HFF-Myc (cell line): ENCODE measurements around the gene KCNQ4.

Experiments
- DNase-seq: peaks from one replicate; pipeline ENCODE4 v3.0.0-alpha.2; 2011; ENCODE audit warnings: low read depth; ENCODE audit errors: extremely low read depth
- H3K4me3 ChIP-seq: replicated peaks from 2 replicates; pipeline ENCODE4 v1.5.1; 2011; ENCODE audit warnings: low read depth, mild to moderate bottlenecking, control low read depth, low read length
- TF ChIP-seq, protein P1 (sequence below): IDR thresholded peaks from 2 replicates; pipeline ENCODE4 v1.5.1; 2012; ENCODE audit warnings: mild to moderate bottlenecking, low read depth, low read length, control low read depth; ENCODE audit errors: missing control alignments

KCNQ4 gene

DNA sequence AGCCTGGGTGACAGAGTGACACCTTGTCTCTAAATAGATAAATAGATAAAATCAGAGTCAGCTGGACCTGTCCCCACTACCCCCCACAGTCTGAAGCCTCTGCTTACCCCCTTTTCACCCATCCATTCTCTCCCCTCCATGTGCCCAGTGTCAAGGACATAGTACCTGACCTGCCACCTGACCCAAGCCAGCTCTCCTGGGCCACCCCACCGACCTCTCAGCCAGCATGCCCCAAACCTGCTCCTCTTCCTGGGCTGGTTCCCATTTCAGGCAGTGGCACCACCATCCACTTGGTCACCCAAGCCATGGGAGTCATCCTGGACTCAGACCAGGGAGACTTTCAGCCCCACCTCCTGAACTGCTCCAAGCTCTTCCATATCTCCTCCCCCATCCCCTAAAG, 50.4 kb downstream of the KCNQ4 start:
- H3K4me3 ChIP-seq = no peak overlapping the region
- DNase-seq = no peak
- TF ChIP-seq, protein P1, sequence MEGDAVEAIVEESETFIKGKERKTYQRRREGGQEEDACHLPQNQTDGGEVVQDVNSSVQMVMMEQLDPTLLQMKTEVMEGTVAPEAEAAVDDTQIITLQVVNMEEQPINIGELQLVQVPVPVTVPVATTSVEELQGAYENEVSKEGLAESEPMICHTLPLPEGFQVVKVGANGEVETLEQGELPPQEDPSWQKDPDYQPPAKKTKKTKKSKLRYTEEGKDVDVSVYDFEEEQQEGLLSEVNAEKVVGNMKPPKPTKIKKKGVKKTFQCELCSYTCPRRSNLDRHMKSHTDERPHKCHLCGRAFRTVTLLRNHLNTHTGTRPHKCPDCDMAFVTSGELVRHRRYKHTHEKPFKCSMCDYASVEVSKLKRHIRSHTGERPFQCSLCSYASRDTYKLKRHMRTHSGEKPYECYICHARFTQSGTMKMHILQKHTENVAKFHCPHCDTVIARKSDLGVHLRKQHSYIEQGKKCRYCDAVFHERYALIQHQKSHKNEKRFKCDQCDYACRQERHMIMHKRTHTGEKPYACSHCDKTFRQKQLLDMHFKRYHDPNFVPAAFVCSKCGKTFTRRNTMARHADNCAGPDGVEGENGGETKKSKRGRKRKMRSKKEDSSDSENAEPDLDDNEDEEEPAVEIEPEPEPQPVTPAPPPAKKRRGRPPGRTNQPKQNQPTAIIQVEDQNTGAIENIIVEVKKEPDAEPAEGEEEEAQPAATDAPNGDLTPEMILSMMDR = no peak

DNA sequence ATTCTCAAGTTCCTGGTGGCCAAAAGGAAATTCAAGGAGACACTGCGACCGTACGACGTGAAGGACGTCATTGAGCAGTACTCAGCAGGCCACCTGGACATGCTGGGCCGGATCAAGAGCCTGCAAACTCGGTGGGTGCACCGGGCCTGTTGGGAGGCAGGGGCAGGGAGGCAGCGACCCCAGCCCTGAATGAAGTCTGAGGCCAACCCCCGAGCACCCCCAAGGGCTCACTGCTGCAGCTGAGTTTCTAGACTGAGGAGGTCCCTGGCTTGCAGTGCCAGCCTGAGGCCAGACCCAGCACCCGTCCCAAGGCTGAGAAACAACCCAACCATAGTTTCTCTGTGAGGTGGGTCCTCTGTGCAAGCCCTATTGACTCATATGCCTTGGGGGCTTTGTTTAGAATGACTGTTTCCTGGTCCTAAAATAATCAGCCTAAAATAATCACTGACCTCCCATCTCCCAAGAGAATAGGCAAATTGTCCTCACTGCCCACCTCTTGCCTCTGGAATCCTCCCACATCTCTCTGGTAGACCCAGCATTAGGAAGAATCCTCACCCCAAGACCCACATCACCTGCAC, 51.5 kb downstream of the KCNQ4 start:
- DNase-seq = no peak
- TF ChIP-seq, protein P1 = no peak
- no peak overlapping the region for H3K4me3 ChIP-seq

DNA sequence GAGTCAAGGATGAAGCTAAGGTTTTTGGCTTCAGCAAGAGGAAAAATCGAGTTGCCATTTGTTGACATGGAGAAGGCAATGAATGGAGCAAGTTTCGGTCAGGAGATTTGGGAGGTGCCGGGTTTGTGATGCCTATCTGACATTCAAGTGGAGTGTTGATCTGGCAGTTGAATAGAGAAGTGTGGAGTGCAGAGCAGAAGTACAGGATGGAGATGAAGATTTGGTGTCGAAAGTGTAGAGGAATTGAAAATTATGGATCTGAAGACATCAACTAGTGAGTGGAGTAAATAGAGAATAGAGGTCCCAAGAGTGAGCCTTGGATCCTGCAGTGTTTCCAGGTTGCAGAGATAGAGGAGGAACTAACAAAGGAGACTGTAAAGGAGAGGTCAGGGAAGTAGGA, 52.7 kb downstream of the KCNQ4 start:
- TF ChIP-seq, protein P1 = no peak
- no peak for DNase-seq
- no peak overlapping the region for H3K4me3 ChIP-seq

DNA sequence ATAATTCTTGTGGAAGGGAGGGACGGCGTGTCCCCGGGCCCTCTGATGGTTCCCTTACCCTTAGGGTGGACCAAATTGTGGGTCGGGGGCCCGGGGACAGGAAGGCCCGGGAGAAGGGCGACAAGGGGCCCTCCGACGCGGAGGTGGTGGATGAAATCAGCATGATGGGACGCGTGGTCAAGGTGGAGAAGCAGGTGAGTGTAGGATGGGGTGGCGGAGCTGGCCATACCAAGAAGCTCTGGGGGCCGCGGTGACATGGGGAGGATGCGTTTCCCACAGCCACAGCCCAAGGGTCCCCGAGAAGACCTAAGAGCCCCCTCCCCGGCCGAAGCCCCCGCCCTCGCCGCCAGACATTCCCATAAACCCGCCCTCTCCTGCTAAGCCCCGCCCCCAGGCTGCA, 54.0 kb downstream of the KCNQ4 start:
- H3K4me3 ChIP-seq = no peak overlapping the region
- TF ChIP-seq, protein P1 = no peak
- DNase-seq = no peak

DNA sequence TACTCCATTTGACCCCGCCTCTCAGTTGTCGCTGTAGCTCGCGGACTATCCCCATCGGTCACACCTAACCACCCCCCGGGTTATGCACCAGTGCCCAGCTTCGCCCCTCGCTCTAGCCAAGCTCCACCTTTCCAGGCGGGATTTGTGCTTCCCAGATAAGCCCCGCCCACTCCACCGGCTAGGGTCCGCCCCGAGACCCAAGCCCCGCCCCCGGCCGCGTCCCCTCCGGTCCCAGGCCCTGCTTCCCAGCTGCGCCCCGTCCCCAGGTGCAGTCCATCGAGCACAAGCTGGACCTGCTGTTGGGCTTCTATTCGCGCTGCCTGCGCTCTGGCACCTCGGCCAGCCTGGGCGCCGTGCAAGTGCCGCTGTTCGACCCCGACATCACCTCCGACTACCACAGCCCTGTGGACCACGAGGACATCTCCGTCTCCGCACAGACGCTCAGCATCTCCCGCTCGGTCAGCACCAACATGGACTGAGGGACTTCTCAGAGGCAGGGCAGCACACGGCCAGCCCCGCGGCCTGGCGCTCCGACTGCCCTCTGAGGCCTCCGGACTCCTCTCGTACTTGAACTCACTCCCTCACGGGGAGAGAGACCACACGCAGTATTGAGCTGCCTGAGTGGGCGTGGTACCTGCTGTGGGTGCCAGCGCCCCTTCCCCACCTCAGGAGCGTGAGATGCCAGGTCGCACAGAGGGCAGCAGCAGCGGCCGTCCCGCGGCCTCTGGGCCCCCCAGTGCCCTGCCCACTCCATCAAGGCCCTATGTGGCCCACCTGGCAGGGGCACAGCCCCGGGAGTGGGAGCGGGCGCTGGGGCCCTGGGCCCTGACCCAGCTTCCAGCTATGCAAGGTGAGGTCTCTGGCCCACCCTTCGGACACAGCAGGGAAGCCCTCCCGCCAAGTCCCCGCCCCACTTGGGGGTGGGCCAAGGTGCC, 54.7 kb downstream of the KCNQ4 start:
- no peak overlapping the region for H3K4me3 ChIP-seq
- DNase-seq = no peak
- TF ChIP-seq, protein P1 = no peak

DNA sequence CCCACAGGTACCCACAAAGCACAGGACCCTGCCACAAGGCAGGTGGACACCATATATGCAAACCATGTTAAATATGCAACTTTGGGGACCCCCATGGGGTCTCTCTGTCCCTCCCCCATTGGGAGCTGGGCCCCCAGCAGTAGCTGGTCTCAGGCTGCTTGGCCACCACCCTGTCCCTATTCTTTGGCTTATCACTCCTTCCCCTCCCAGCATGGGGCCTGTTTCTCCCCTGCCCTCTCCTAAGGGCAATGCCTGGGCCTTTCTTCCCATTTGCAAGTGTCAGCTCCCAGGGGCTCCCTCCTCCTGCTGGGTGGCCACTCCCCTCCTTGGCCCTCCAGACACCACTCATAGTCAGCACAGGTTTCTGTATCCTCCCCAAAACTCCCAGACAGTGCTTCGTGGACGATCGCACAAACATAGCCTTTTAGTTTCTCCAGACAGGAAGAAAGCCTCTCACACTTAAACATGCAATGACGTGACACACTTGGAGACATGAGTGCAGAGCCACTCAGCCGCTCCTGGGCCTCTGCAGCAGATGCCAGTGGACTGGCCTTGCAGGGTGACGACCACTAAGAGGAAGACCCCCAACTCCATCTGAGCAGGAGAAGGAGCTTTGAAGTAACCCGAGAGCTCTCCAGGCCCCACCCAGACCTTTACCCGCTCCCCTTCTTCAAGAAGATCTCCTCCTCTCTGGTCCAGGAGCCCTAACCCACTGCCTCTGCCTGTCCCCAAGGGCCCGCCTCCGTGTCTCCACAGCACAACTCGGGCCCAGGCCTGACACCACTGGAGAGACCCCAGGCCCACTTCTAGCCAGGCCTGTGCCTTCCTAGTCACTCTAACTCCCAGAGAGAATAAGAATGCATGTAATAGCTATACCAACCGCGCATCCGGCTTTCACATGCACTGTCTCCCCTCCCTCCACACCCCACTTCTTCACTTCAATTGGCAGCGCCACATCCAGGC, 55.7 kb downstream of the KCNQ4 start:
- TF ChIP-seq, protein P1 = no peak
- no peak overlapping the region for H3K4me3 ChIP-seq
- no peak for DNase-seq
